ENCODE results near the gene DUOXA2.

Gene DUOXA2

GRCh38 chr15:45150481-45150880, 36.4 kb downstream of the DUOXA2 start:
- TF ChIP-seq CTCF (IDR thresholded peaks at IDR 0.05; ENCODE audit: low read depth, low read length): no peak
- no peak for TF ChIP-seq EZH2phosphoT487 (IDR thresholded peaks at IDR 0.05; ENCODE audit: low read depth)
- Histone ChIP-seq H2AFZ (ENCODE audit: low read depth, low read length) (no peak overlapping the region), H4K20me1 (ENCODE audit: insufficient read depth, low read length) (no peaks in the 10 kb centered on the region)

GRCh38 chr15:45150997-45151396, 36.9 kb downstream of the DUOXA2 start:
- Histone ChIP-seq H3K9ac (ENCODE audit: low read length) (no peak overlapping the region), H3K4me1 (ENCODE audit: low read length) (no peaks in the 10 kb centered on the region), H3K9me3 (ENCODE audit: insufficient read depth, low read length) (no peaks in the 10 kb centered on the region), H3K4me2 (ENCODE audit: low read length) (no peak overlapping the region), H3K27ac (ENCODE audit: low read length) (no peak overlapping the region), H3K36me3 (replicated peaks; ENCODE audit: low read depth, low read length) (no peaks in the 10 kb centered on the region), H3K4me3 (ENCODE audit: low read length) (no peak overlapping the region), H3K79me2 (ENCODE audit: low read length) (no peaks in the 10 kb centered on the region), H3K27me3 (ENCODE audit: low read depth, low read length) (no peaks in the 10 kb centered on the region), H2AFZ (ENCODE audit: low read depth, low read length) (no peak overlapping the region), H4K20me1 (ENCODE audit: insufficient read depth, low read length) (no peaks in the 10 kb centered on the region)
- no peak for TF ChIP-seq EZH2phosphoT487 (IDR thresholded peaks at IDR 0.05; ENCODE audit: low read depth)
- TF ChIP-seq CTCF (IDR thresholded peaks at IDR 0.05; ENCODE audit: low read depth, low read length): no peak

More at GRCh38 chr15:45150481-45150880, 36.4 kb downstream of the DUOXA2 start:
- Histone ChIP-seq H3K36me3 (replicated peaks; ENCODE audit: low read depth, low read length) (no peaks in the 10 kb centered on the region), H3K27me3 (ENCODE audit: low read depth, low read length) (no peaks in the 10 kb centered on the region), H3K27ac (ENCODE audit: low read length) (no peak overlapping the region), H3K4me1 (ENCODE audit: low read length) (no peaks in the 10 kb centered on the region), H3K79me2 (ENCODE audit: low read length) (no peaks in the 10 kb centered on the region), H3K9me3 (ENCODE audit: insufficient read depth, low read length) (no peaks in the 10 kb centered on the region), H3K4me3 (ENCODE audit: low read length) (no peak overlapping the region), H3K4me2 (ENCODE audit: low read length) (no peak overlapping the region), H3K9ac (ENCODE audit: low read length) (no peak overlapping the region)

GRCh38 chr15:45151998-45152828, 38.1 kb downstream of the DUOXA2 start:
- H3K27ac ChIP-seq (ENCODE audit: low read length): no peak overlapping the region
- H3K36me3 ChIP-seq (replicated peaks; ENCODE audit: low read depth, low read length): no peaks in the 10 kb centered on the region
- H3K79me2 ChIP-seq (ENCODE audit: low read length): no peaks in the 10 kb centered on the region
- H3K4me1 ChIP-seq (ENCODE audit: low read length): no peaks in the 10 kb centered on the region
- TF ChIP-seq CTCF (IDR thresholded peaks at IDR 0.05; ENCODE audit: low read depth, low read length) (no peak), EZH2phosphoT487 (IDR thresholded peaks at IDR 0.05; ENCODE audit: low read depth) (no peak)
- no peak overlapping the region for H3K9ac ChIP-seq (ENCODE audit: low read length)
- no peak overlapping the region for H3K4me3 ChIP-seq (ENCODE audit: low read length)
- no peak overlapping the region for H2AFZ ChIP-seq (ENCODE audit: low read depth, low read length)
- H3K4me2 ChIP-seq (ENCODE audit: low read length): no peak overlapping the region
- H4K20me1 ChIP-seq (ENCODE audit: insufficient read depth, low read length): no peaks in the 10 kb centered on the region
- no peaks in the 10 kb centered on the region for H3K9me3 ChIP-seq (ENCODE audit: insufficient read depth, low read length)
- H3K27me3 ChIP-seq (ENCODE audit: low read depth, low read length): no peaks in the 10 kb centered on the region

GRCh38 chr15:45155739-45156138, 41.6 kb downstream of the DUOXA2 start:
- no peaks in the 10 kb centered on the region for H3K36me3 ChIP-seq (replicated peaks; ENCODE audit: low read depth, low read length)
- H3K27ac ChIP-seq (ENCODE audit: low read length): no peak overlapping the region
- H4K20me1 ChIP-seq (ENCODE audit: insufficient read depth, low read length): no peaks in the 10 kb centered on the region
- no peaks in the 10 kb centered on the region for H3K27me3 ChIP-seq (ENCODE audit: low read depth, low read length)
- no peak overlapping the region for H3K4me2 ChIP-seq (ENCODE audit: low read length)
- H3K4me3 ChIP-seq (ENCODE audit: low read length): no peak overlapping the region
- no peaks in the 10 kb centered on the region for H3K9me3 ChIP-seq (ENCODE audit: insufficient read depth, low read length)
- TF ChIP-seq EZH2phosphoT487 (IDR thresholded peaks at IDR 0.05; ENCODE audit: low read depth) (no peak), CTCF (IDR thresholded peaks at IDR 0.05; ENCODE audit: low read depth, low read length) (no peak)
- no peaks in the 10 kb centered on the region for H3K4me1 ChIP-seq (ENCODE audit: low read length)
- no peak overlapping the region for H2AFZ ChIP-seq (ENCODE audit: low read depth, low read length)
- no peak overlapping the region for H3K9ac ChIP-seq (ENCODE audit: low read length)
- no peaks in the 10 kb centered on the region for H3K79me2 ChIP-seq (ENCODE audit: low read length)

All from OCI-LY3 (cell line).